ENCODE data around the gene PRTN3.

PRTN3 gene

GRCh38 chr19:803686-804418 is 36.9 kb upstream of the PRTN3 start:
- DNase-seq = no peak

GRCh38 chr19:804419-805165 is 36.2 kb upstream of the PRTN3 start:
- DNase-seq = no peak

GRCh38 chr19:805166-805551 is 35.6 kb upstream of the PRTN3 start:
- no peak for DNase-seq

- no peak for DNase-seq
These were observed 34.9 kb upstream of the PRTN3 start for GRCh38 chr19:805600-806550.

GRCh38 chr19:806815-807421 is 33.9 kb upstream of the PRTN3 start:
- no peak for DNase-seq

GRCh38 chr19:807627-808422 is 33.0 kb upstream of the PRTN3 start:
- no peak for DNase-seq

GRCh38 chr19:808423-808775 is 32.4 kb upstream of the PRTN3 start:
- DNase-seq = no peak

- no peak for DNase-seq
These were observed 30.5 kb upstream of the PRTN3 start for GRCh38 chr19:810077-810855.

- no peak for DNase-seq
These were observed 29.8 kb upstream of the PRTN3 start for GRCh38 chr19:810883-811489.

GRCh38 chr19:811506-812048 is 29.2 kb upstream of the PRTN3 start:
- DNase-seq = no peak

- no peak for DNase-seq
These were observed 28.6 kb upstream of the PRTN3 start for GRCh38 chr19:812049-812746.

- DNase-seq = no peak
These were observed 28.0 kb upstream of the PRTN3 start for GRCh38 chr19:812747-813218.

- DNase-seq = no peak
These were observed 27.3 kb upstream of the PRTN3 start for GRCh38 chr19:813219-814151.

GRCh38 chr19:814152-815078 is 26.4 kb upstream of the PRTN3 start:
- no peak for DNase-seq

GRCh38 chr19:815079-815774 is 25.6 kb upstream of the PRTN3 start:
- no peak for DNase-seq

- DNase-seq = no peak
These were observed 24.9 kb upstream of the PRTN3 start for GRCh38 chr19:815775-816499.

Measured in CD4-positive, alpha-beta T cell treated with Interleukin-12 subunit alpha and Interleukin-12 subunit beta, for 1 hour (primary cell).